GOT3 (cell line): ENCODE results near the gene DAPK1.
"Not testable (repeated sequence)": the region's sequence is repeated elsewhere in the genome, so short reads cannot be mapped to it uniquely, and the experiment has no call there.

Experiments
- DNase-seq: peaks from one replicate; lab custom pipeline; 2025; ENCODE audit warnings: mixed read lengths; lab: John Stamatoyannopoulos, UW

The DAPK1 gene

DNA sequence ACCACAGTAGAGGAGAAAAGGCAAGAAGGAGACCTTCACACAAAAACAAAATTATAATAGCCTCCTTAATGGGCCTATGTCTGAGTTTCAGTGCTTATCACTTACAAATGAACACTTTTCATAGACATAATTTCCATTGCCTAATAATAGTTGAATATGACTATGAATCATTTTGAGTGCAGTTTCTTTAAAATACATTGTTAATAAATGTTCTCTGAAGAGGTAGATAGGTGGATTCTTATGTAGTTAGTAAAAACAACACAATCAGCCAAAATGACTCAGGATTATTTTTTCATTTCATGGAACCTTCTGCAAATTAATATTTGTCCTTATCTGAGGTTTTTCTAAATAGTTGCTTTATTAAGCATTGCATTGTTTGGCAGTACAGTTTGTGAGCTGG lies 45.6 kb downstream of the DAPK1 start:
- DNase-seq, result no peak

DNA sequence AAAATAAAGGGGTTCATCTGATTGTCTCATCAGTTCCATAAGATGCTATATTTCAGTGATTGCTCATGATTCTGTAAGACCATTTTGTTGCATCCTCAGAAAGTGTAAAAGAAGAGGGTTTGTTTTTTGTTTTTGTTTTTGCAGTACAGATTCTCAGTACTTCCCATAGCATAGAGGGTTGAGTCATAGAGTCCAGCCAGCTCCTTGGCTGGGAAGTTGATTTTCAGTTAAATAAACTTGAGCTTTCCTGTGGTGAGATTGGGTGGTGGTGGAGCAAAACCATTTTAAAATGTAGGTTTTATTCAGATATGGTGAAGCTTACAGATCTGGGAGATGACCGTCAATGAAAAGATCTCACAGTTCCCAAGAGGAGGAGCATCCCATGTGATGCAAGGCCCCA lies 48.2 kb downstream of the DAPK1 start:
- DNase-seq, result no peak

DNA sequence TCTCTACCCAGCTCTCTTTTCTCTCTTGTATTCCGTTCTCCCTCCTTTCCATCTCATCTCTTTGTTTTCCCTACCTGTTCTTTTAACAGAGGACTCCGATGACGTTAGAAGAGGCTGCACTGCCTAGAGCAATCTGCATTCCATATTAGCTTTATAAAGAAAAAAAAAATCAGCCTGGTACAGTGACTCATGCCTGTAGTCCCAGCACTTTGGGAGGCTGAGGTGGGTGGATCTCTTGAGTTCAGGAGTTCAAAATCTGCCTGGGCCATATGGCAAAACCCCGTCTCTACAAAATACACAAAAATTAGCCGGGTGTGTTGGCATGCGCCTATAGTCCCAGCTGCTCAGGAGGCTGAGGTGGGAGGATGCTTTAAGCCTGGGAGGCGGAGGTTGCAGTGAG lies 49.0 kb downstream of the DAPK1 start:
- DNase-seq, result no peak

DNA sequence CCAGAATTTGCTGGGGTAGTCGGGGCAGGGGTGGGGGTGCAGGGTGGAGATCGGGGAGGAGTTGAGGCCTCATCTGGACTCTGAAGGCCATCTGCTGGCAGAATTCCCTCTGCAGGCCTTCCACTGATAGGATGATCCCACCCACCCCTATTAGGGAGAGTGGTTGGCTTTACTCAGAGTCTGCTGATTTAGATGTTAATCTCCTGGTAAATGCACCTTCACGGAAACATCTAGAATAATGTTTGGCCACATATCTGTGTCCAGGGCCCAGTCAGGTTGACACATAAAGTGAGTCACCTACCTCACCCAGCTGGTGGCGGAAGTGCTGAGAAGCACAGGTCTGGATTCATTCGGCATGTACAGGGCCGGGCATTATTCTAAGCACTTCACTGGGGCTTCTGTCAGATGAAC lies 50.0 kb downstream of the DAPK1 start:
- DNase-seq, result no peak

DNA sequence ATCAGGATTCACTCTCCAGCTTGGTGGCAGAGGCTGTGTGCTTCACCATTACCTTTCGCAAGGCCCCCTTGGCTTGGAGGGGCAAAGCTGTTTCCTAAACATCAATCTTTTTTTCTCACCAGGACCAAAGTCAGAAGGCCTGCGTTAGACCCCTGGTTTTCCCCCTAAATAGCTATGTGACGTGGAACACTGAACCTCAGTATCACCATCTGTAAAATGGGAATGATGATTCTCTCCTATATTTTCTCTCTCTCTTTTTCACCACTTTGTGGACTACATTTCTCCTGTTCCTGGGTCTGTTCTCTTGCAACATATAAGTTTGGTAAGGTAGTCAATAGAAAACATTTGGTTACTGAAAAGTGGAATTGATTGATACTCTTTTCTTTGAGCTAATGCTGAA lies 50.5 kb downstream of the DAPK1 start:
- DNase-seq, result no peak

DNA sequence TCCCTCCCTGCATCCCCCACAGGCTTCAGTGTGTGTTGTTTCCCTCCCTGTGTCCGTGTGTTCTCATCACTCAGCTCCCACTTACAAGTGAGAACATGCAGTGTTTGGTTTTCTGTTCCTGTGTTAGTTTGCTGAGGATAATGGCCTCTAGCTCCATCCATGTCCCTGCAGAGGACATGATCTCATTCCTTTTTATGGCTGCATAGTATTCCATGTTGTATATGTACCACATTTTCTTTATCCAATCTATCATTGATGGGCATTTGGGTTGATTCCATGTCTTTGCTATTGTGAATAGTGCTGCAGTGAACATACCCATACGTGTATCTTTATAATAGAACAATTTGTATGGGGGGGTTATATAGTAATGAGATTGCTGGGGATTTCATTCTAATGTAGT lies 51.4 kb downstream of the DAPK1 start:
- DNase-seq, result not testable (repeated sequence)

DNA sequence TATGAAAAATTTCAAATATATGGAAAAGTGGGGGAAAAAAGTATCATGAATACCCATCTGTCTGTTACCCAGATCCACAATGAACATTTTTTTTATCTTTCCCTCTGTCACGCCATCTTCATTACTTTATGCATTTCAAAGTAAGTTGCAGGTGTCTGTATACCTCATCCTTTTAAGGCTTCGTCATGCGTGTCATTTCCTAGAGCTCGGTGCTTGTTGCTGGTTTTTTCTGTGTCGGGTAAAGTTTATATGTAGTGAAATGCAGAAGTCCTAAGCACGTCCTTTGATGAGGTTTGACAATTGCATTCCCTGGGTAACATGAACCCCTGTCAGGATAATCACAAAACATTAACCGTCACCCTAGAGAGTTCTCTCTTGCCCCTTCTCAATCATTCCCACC lies 52.1 kb downstream of the DAPK1 start:
- no peak for DNase-seq

DNA sequence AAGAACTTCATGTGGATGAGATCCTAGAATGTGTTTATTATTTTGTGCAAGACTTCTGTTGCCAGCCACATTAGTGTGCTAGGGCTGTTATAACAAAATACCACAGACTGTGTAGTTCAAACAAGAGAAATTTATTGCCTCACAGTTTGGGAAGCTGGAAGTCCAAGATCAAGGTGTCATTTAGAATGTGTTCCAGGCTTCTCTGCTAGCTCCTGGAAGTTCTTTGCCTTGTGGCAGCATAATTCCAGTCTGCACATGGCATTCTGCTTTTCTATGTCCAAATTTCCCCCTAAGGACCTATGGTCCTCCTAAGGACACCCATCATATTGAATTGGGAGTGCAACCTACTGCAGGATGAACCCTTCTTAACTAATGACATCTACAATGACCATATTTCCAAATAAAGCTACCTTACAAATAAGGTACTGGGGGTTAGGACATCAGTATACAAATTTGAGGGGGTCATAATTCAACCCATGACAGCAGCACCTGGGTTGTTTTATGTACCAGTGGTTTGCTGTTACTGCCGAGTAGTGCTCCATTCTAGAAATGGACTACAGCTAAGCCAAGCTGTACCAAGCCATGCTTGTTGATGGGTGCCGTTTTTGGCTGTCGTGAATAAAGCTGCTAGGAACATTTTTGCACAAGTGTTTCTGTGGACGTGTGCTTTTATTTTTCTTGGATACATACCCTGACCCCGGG lies 52.7 kb downstream of the DAPK1 start:
- DNase-seq, result no peak

DNA sequence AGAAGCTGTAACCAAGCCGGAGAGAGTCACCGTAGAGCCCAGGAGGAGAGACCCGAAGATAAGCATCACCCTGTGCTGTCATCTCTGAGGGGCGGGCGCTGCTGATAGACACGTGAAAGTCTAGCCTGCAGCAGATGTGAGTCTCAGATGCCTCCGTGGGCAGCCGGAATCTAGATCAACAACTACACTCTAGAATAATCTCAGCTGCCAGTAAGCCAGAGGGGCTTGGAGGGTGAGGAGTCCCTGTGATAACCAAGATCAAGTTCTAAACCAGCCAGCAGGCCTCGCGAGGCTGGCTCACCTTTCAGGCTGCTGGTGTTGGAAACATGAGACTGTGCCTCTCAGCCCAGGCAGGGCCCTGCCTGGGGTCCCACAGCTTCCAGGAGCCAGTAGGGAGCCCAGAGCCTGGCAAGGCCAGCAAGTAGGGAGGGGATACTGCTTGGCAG lies 54.1 kb downstream of the DAPK1 start:
- no peak for DNase-seq

DNA sequence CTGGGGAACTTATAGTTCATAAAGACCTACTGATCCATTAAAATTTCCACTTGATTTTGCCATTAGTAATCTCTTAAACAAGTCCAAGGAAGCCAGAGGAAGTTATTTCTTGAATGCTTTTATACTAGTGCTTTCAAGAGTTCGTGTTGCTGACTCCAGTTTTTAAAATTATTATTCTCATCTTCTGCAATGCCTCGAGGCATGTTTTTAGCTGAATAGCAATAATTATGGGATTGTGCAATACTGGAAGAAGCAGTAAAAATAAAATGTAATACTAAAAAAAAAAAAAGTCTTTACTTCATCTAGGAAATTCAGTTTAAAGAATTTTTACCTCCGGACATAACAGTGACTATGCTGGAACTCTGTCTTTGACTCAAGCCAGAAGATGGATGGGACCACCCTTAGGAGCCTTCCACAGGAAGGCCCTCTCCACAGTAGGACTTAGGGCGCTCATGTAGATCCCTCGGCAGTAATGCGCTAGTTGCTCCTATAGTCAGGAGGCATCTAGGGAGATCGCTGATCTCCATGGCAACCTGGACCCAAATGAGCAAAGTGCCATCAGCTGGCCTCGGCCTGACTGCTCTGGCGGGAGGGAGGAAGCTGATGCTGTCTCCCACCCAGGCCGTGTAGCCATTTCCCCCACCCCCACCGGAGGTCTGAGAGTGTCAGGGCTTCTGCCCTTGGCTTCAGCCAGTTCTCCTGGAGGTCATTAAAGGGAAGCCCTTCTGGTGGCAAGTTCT lies 56.7 kb downstream of the DAPK1 start:
- no peak for DNase-seq

DNA sequence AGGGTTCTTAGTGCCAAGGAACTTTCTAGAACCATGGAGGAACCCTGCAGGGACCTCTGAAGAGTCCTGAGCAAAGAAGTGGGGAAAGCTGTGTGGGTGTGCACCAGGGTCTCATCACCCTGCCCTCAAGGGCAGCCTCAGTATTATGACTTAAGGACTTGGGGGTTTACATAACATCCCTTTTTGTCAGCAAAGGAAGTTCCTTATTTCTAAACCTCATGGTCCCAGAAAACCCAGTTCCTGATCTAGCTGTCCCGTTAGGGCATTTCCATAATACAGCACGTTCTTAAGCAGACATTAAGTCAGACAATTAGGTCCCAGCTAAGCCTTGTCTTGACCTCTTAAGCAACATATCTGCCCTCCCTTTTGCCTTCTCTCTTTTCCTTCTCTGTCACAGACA lies 57.3 kb downstream of the DAPK1 start:
- DNase-seq, result no peak

DNA sequence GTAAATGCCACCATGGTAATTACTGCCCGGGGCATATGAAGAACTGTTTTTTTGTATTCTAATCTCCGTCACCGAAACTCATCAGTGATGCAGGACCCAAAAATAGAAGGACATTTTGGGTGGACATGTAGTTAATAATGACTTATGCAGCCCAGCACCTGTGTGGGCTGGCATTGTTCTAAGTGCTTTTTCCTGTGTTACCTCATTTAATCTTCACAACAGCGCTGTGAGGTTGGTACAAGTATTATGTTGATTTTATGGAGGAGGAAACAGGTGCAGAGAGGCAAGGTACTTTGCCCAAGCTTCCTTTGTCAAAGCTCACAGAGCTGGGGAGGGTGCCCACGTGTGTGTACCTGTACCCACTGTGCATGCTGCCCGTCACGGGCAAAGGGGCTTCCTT lies 58.4 kb downstream of the DAPK1 start:
- no peak for DNase-seq

DNA sequence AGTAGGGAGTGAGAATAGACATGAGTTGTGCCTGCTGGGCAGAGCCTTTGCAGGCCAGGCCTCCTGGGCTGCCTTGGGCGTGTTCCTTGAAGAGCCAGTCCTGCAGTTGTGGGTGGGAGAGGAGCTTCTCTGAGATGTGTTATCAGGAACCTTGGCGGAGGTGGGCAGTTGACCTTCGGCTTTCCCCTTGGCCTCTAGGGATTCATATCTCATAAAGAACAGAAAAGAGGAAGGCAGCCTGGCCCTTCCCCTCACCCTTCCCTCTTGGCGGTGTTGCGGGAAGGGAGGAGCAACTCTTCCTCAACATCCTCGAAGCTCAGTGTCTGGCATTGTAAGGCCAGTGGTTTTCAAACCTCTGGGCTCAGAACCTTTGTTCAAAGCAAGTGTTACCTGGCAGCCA lies 59.2 kb downstream of the DAPK1 start:
- no peak for DNase-seq

DNA sequence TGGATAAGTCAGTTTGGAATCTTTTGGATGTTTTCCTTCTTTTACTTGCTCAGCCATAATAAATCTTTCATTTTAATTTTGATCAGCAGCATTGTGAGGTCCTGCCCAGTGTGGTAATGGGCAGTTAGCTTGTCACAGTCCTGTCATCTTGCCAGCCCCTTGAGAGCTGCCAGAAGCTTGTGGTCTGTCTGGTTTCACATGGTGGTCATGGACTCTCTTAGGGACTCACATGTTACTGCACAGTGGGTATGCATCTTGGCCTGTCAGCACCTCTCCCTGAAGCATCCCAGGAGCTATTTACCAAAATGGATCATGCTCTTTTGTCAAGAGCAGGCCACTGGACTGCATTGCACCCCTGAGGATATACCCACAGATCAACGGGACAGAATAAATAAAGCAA lies 60.3 kb downstream of the DAPK1 start:
- no peak for DNase-seq

DNA sequence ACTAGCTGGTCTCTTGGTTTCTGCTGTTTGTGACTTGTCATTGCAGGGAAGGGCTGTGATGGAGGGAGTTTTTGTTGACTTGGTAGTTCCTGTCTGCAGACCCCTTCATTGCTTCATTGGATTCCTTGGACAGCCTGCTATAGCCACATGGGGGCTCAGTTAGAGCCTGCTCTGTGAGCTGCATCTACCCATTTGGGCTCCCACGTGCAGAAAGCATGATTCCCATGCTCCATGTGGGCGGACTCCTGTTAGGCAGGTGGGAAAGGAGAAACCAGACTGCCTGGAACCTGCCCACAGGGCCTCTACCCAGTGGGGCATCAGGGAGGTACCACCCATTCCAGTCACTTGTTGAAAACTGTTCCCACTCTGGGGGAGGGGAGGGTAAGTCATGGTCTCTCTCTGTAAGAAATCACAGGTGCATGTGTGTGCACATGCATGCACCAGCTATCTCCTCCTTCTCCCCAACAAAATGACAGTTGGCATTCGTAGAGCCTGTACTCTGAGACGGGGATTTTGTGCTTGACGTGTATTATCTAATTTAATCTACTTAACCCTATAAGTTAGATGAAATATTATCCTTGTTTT lies 61.0 kb downstream of the DAPK1 start:
- no peak for DNase-seq

DNA sequence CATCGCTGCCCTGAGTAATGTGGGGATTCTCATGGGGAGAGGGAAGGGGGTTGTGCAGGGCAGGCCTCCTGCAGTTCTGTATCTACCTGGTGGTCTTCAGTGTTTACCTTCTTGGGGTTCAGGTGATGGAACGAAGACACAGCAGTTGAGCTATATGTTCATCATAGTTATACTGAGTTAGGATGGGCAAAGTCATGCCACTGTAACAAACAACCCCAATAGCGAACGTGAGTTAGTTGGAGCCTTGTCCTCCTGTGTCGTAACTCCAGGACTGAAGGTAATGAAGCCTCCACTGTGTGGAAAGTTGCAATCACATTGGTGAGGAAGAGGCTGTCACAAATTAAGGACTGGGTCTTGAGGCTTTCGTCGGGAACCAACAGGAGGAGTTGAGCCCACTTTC lies 64.4 kb downstream of the DAPK1 start:
- DNase-seq, result no peak

DNA sequence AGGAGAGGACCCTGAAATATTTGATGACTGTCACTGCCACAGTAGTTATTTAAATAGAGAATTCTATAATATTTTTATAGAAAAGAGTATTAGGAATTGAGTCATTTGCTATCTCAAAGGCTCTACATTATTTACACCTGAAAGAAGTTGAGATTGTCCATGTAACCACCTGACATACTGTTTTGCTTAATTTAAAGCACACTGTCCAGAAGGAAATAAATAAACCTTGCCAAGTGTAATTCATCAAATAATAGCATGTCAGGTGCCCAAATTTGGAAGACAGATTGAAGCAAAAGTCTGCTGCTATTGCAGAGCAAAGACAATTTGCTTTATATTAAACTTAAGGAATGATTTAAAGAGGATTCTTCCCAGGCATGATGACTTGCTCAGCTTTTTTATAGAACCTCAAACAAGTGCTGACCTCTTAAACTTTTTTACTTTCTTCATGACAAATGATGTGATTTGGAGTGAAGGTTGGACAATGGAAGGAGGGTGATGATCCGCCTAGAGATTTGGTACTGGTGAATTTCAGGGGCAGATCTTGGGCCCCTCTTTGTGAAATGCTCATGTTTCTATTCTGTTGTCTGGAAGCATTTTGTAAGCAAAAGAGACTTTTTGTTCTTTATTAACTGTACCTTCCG lies 65.0 kb downstream of the DAPK1 start:
- no peak for DNase-seq

DNA sequence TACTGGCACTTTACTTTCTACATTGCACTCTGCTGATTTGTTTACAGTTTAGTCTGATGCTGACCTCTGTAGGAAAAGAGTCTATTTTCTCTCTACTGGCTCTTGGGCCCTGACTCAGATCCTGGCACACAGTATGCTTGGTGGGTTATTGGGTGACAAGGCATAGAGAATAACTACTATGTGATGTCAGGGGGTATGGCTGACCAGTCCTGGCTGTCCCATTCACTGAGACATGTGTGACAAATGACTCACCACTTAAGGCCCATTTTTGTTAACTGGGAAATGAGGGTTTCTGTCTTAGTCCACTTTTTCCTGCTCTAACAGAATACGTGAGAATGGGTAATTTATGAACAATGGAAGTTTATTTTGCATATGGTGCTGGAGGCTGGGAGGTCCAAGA lies 66.4 kb downstream of the DAPK1 start:
- DNase-seq, result no peak

DNA sequence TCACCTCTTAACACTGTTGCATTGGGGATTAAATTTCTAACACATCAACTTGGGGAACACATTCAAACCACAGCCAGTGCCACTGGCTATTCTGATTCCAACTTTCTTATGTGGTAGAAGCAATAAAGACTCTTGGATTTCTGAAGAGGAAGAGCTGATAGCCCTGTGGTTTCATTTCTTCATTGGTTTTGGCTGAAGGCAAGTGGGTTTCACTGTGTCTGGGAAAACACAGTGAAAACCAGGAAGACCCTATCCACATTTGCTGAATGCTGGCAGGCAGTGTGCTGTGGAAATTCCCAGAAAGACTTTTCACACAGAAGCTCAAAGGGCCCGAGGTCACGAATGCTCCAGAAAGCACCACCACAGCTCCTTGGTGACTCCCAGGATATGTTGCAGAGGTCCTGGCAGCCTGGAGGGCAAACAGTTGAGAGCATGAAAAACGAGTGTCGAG lies 67.1 kb downstream of the DAPK1 start:
- no peak for DNase-seq

DNA sequence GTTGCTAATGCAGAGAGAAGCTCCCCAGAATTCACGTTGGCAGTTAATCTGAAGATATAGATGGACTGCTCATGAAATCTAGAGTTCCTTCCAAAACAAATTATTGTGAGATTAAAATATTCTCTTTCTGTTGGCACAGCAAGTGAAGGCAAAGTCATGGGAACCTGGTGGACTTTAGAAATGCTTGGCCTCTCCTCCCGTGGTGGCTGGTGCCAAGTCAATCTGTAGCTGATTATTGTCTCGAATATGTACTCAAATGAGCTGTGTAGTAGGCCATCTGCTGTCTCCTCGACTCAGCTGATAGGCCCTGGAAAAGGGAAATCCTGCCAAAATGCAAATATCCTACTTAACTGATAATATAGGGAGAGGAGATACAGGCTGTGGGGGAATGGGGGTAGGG lies 69.3 kb downstream of the DAPK1 start:
- DNase-seq, result no peak

DNA sequence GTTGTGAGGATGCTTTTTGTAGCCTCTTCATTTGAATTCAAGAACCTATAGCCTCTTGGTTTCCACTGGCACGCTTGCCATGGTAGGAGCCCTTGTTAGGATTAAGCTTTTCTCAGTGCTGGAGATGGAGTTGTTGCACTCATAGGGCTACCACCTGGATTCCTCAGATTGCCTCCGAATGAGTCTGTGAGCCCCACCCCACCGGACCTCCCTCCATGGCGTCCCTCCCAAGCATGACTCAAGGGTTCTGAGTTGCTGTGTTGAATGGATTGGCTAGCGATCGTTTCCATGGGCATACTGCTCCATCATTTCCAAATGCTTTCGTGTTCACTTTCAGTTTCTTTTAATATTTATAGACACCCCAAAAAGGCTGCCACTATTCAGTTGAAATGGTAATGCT lies 69.9 kb downstream of the DAPK1 start:
- no peak for DNase-seq

DNA sequence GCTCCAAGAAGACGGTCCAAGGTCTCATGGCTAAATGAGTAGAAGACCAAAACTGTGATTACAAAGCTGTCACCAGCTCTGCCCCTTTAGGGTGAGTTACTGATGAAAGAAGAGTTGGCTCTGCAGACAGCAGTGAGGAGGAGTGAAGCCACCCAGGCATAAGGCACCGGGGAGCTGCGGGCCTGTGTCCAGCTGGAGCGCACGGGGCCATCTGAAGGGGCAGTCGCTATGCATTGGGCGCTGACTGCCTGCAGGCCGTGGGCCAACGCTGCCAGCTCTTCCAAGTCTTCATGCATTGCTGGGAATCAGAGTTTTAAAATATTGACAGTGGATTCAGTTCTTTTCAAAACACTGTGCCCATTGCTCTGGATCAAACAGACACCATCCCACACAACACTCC lies 70.3 kb downstream of the DAPK1 start:
- DNase-seq, result no peak

DNA sequence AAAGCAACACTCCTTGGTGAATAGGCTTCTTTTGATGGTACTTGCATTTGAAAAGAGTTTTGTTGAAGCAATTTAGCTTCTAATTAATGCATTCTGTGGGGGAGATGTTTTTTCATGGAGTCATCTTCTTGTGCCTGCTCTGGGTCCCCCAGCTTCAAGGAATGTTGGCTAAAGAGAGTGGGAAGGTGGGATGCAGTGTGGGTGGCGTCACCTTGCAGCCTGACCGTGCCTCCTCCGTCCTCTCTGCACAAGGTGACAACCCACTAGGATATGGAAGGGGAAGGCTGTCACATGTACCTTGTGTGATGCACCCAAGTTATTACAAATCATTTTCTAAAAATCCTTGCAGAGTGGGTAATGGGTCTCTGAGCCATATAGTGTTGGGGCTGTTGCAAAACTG lies 70.7 kb downstream of the DAPK1 start:
- no peak for DNase-seq
